Measurements from ENCODE around the gene SLC1A4. TPM values are rescaled to one million over a fixed set of nuclear protein-coding genes. Genes with fewer than 3 reads are reported as not detected.
A peak's percentile ranks its signal among the peaks of the same experiment; 100 is the strongest.

Gene SLC1A4
- total and polyA plus RNA-seq, 8 donors = 10.9 to 72.7 (median 23.1) TPM

- TF ChIP-seq, protein P1, sequence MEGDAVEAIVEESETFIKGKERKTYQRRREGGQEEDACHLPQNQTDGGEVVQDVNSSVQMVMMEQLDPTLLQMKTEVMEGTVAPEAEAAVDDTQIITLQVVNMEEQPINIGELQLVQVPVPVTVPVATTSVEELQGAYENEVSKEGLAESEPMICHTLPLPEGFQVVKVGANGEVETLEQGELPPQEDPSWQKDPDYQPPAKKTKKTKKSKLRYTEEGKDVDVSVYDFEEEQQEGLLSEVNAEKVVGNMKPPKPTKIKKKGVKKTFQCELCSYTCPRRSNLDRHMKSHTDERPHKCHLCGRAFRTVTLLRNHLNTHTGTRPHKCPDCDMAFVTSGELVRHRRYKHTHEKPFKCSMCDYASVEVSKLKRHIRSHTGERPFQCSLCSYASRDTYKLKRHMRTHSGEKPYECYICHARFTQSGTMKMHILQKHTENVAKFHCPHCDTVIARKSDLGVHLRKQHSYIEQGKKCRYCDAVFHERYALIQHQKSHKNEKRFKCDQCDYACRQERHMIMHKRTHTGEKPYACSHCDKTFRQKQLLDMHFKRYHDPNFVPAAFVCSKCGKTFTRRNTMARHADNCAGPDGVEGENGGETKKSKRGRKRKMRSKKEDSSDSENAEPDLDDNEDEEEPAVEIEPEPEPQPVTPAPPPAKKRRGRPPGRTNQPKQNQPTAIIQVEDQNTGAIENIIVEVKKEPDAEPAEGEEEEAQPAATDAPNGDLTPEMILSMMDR (IDR thresholded peaks at IDR 0.05) = no peak
- Histone ChIP-seq H3K4me1 (peaks cover 0 to 12% (median 0%) of the 10 kb centered on the region in 3 donors), H3K9me3 (no peaks in the 10 kb centered on the region), H3K36me3 (no peaks in the 10 kb centered on the region), H3K27me3 (no peaks in the 10 kb centered on the region), H3K27ac (no peak overlapping the region), H3K4me3 (no peak overlapping the region)
- no peak for DNase-seq
- ATAC-seq = no peak
- FAIRE-seq = no peak
- WGBS, 2 donors = 95% methylated on average over 7 of the region's 7 CpGs
- intact Hi-C loops (cut with DNase I) = no loop called here
Observed at GRCh38 chr2:64985447-64985846, 3.8 kb upstream of the SLC1A4 start.

DNA sequence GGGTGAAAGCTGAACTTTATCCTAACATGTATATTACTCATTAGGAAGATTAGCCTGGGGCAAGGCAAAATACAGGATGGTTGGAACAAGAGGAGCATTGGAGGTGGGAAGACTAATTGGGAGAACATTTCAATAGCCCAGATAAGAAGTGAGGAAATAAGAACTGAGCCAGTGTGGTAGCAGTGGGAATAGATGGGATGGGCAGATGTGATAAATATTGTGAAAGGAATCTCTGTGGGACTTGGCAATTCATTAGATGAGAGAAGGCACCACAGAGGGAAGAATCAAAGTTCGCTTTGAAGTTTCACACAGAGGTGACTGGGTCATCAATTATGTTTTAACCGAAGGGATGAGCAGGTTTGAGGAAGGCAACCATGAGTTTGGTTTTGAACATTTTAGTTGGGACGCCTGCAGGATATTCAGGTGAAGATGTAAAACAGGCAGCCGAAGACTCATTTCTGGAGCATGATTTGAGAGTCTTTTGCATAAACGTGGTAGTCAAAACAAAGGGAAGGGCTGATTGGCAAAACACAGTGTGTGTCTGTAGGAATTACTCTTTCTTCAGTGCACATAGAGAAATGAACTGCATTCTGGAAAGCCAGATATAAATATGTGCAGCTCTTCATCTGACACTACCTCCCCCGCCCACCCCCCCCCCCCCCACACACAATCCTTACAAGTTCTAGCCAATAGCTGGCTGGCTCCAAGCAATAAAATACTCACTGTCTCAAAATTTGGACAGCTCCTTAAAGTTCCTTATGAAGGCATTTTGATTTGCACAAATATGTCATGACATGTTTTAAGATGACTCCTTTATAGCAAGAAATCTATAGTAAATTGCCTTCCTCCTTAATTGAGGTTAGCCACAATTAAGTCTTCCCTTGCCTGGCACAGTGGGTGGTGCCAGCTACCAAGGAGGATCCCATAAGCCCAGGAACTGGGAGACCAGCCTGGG is 1.9 kb upstream of the SLC1A4 start:
- peaks cover 0 to 10% (median 0%) of the 10 kb centered on the region in 3 donors for H3K4me1 ChIP-seq
- H3K27me3 ChIP-seq = no peaks in the 10 kb centered on the region
- no peak overlapping the region for H3K27ac ChIP-seq
- WGBS, 2 donors = 48 to 61% methylated on average over 5 to 6 of the region's 6 CpGs
- ATAC-seq = no peak
- peak in 1 of 6 donors; percentile 21 for DNase-seq
- intact Hi-C loops (cut with DNase I) = no loop called here
- no peaks in the 10 kb centered on the region for H3K36me3 ChIP-seq
- no peaks in the 10 kb centered on the region for H3K9me3 ChIP-seq
- TF ChIP-seq, protein P1 (IDR thresholded peaks at IDR 0.05) = no peak
- no peak for FAIRE-seq
- peak overlapping the region in 2 of 4 donors; percentile 75 to 90 for H3K4me3 ChIP-seq

DNA sequence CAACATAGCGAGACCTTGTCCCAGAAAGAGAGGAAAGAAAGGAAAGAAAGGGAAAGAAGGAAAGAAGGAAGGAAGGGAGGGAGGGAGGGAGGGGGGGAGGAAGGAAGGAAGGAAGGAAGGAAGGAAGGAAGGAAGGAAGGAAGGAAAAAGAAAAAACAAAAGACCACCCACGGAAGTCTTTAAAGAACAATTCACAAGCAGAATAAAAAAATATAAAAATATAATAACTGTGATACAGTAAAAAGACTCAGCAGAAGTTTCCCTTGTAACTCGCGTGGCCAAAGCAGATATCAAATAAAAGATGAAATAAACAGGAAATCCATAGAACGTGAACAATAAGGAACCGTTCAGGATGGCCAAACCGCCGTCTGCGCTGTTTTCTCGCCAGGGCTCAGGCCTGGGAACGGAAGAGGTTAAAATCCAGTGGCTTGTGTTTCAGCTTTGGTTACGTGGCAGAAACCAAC is 1.2 kb upstream of the SLC1A4 start:
- H3K4me1 ChIP-seq = peaks cover 0 to 7% (median under 1%) of the 10 kb centered on the region in 3 donors
- intact Hi-C loops (cut with DNase I) = no loop called here

DNA sequence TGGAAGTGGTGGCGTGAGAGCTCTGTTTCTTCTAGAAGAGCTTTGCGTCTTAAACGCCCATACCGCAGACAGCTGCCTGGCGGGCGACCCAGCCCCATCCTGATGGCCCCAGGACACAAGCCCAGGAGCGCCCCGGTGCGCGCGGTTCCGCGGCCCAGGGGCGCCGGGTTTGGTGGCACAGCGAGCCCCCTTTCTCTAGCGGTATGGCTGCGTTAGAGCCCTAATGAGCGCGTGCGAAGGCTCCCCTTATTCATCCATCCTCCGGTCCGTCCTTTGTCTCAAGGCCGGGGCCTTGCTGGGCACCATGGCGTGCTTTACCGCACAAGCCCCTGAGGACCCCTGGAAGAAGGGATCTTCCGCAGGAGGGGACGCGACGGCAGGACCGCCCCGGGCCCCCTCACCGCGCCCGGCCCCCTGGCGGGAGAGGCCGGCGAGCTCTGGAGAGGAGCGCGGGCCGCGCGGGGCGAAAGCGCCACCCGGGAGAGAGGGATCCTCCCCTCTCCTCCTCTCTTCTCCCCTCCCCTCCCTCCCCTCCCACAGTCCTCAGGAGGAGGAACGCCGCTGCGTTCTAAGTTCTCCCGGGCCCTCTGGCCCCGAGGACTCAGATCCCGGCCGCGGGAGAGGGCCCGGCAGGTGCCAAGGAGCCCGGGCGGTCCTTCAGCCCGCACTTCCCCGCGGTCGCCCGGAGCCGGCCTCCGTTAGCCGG is 626 bp upstream of the SLC1A4 start:
- peak; percentile 59 to 75 (median 70) for ATAC-seq
- WGBS, 2 donors = 0 to 1% methylated on average over 44 to 64 of the region's 65 CpGs
- Histone ChIP-seq H3K27me3 (no peaks in the 10 kb centered on the region), H3K4me1 (peaks cover 0 to 7% (median 6%) of the 10 kb centered on the region in 3 donors), H3K9me3 (no peaks in the 10 kb centered on the region), H3K27ac (peak overlapping the region; percentile 91 to 96 (median 94)), H3K36me3 (no peaks in the 10 kb centered on the region), H3K4me3 (peak overlapping the region; percentile 64 to 95 (median 82))
- no peak for FAIRE-seq
- TF ChIP-seq, protein P1 (IDR thresholded peaks at IDR 0.05) = peak in 1 of 4 donors; percentile 29
- intact Hi-C loops (cut with DNase I) = no loop called here
- DNase-seq = peak in 5 of 6 donors; percentile 65 to 79 (median 77)

More for the DNA sequence above, 1.2 kb upstream of the SLC1A4 start:
- DNase-seq (peak in 2 of 6 donors; percentile 66 to 76), ATAC-seq (peak in 2 of 4 donors; percentile 44 to 66), FAIRE-seq (no peak)
- Histone ChIP-seq H3K27ac (peak overlapping the region; percentile 91 to 96 (median 94)), H3K36me3 (no peaks in the 10 kb centered on the region), H3K27me3 (no peaks in the 10 kb centered on the region), H3K9me3 (no peaks in the 10 kb centered on the region), H3K4me3 (peak overlapping the region; percentile 64 to 95 (median 82))
- TF ChIP-seq, protein P1 (IDR thresholded peaks at IDR 0.05) = no peak
- WGBS, 2 donors = 5 to 6% methylated on average over 12 of the region's 12 CpGs

Data from pancreas (tissue), 10 donors.